NCI-H2107 treated with DMSO at 0.1 percent for 48 hours (cell line): ENCODE data around the gene ZNF217.
"Not testable (repeated sequence)": the region's sequence is repeated elsewhere in the genome, so short reads cannot be mapped to it uniquely, and the experiment has no call there.

ENCODE experiments used
- DNase-seq: peaks from one replicate; lab custom pipeline; 2025; ENCODE audit not compliant: unreplicated experiment; lab: John Stamatoyannopoulos, UW

The ZNF217 gene

GRCh38 chr20:53569606-53570307, 23.9 kb downstream of the ZNF217 start:
- DNase-seq: no peak

DNA sequence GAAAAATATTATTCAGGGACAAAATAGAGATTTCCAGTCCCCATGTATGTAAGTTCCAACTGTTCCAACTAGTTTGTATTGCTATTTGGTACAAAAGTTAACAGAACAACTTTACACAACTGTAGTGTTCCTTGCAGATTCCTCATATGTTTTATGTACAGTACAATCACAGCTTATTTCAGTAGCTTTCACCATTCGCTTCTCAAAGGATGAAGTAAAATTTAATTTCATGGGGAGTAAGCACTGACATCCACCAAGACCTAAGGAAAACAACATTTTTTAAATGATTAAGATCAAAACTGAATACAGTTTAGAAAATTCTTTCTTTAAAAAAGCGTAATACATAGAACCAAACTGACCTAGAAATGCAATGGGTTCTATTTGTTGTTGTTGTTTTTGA, 24.6 kb downstream of the ZNF217 start:
- no peak for DNase-seq

DNA sequence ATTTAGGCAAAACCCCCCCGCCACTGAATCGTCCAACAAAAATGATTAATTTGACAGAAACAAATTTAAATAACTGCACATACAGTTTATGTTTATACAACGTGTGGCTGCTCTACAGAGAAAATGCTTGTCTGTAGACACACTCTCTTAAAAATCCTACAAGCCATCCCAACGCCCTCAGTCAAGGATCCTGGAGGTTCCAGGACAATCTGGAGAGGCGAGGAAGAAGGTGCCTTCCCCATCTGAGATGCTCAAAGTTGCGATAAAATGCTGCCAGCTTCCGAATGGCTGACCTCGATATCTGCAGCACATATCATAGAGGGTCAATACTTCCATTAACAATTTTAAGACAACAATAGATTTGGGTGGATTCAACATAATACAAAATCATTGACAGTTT, 25.3 kb downstream of the ZNF217 start:
- DNase-seq: no peak

GRCh38 chr20:53567379-53567917, 26.2 kb downstream of the ZNF217 start:
- no peak for DNase-seq

DNA sequence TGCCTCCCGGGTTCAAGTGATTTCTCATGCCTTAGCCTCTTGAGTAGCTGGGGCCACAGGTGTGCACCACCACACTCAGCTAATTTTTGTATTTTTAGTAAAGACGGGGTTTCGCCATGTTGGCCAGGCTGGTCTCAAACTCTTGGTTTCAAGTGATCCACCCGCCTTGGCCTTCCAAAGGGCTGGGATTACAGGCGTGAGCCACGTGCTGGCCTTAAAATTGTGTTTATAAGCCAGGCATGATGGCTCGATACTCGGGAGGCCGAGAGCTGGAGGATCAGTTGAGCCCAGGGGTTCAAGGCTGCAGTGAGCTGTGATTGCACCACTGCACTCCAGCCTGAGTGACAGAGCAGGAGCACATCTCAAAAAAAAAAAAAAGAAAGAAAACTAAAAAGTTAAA, 27.0 kb downstream of the ZNF217 start:
- DNase-seq: not testable (repeated sequence)

DNA sequence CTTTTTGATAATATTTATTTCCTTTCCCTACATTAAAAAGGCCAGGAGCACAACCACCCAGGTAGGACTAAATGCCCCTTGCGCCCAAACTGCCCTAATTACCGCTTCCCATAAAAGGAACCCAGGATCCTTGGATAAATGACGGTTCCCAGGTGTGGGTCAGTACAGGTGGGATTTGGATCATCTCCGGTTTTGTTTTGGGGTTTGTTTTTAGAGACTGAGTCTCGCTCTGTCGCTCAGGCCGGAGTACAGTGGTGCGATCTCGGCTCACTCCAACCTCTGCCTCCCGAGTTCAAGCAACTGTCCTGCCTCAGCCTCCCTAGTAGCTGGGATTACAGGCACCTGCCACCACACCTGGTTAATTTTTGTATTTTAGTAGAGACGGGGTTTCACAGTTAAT, 28.4 kb downstream of the ZNF217 start:
- no peak for DNase-seq

- not testable (repeated sequence) for DNase-seq
Measured at GRCh38 chr20:53562104-53562764, 31.4 kb downstream of the ZNF217 start.

- DNase-seq: no peak
Measured at GRCh38 chr20:53561505-53561904, 32.1 kb downstream of the ZNF217 start.

DNA sequence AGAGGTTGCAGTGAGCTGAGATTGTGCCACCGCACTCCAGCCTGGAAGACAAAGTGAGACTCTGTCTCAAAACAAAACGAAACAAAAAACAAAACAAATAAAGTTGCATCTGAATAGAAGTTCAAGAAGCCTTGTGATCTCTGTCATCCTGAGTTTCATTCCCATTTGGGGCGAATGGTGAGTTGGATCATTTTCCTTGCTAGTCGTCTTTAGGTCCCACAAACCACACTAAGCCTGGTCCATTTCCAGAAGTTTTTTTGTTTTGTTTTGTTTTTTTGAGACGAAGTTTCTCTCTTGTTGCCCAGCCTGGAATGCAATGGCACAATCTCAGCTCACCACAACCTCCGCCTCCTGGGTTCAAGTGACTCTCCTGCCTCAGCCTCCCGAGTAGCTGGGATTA, 33.8 kb downstream of the ZNF217 start:
- no peak for DNase-seq

DNA sequence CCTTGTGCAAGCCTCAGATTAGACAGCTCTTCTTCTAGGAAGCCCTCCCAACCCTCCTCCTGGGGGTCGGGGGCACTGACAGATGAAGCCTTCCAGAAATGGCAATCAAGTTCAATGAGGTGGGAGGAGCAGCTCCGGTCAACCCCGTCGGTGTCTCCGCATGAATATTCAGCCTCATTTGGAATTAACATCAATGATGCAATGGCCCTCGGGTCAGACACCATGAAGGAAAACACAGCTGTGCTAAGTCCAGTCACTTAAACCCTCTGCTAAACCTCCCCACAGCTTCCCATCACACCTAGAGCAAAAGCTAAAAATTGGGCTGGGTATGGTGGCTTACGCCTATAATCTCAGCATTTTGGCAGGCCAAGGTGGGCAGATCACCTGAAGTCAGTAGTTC, 36.5 kb downstream of the ZNF217 start:
- no peak for DNase-seq

GRCh38 chr20:53556267-53556897, 37.3 kb downstream of the ZNF217 start:
- no peak for DNase-seq

- no peak for DNase-seq
Measured at GRCh38 chr20:53555816-53556215, 37.8 kb downstream of the ZNF217 start.

DNA sequence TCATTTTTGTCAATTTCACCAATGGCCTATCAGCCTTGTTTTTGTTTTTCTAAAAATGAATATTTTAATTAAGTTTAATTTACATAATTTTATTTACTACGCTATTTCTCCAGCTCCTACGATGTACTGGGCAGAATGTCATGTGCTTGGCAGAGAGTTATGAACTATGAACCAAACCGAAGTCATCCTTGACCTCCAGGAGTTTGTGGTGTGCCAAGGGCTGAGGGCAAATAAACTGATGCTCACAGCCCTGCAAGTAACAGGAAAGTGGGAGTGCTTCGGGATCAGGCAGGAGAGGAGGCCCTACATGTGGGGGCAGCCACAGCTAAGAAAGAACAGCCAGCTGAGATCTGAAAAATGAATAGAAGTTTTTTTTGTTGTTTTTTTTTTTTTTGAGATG, 38.6 kb downstream of the ZNF217 start:
- no peak for DNase-seq

- not testable (repeated sequence) for DNase-seq
Measured at GRCh38 chr20:53552572-53552893, 41.1 kb downstream of the ZNF217 start.

DNA sequence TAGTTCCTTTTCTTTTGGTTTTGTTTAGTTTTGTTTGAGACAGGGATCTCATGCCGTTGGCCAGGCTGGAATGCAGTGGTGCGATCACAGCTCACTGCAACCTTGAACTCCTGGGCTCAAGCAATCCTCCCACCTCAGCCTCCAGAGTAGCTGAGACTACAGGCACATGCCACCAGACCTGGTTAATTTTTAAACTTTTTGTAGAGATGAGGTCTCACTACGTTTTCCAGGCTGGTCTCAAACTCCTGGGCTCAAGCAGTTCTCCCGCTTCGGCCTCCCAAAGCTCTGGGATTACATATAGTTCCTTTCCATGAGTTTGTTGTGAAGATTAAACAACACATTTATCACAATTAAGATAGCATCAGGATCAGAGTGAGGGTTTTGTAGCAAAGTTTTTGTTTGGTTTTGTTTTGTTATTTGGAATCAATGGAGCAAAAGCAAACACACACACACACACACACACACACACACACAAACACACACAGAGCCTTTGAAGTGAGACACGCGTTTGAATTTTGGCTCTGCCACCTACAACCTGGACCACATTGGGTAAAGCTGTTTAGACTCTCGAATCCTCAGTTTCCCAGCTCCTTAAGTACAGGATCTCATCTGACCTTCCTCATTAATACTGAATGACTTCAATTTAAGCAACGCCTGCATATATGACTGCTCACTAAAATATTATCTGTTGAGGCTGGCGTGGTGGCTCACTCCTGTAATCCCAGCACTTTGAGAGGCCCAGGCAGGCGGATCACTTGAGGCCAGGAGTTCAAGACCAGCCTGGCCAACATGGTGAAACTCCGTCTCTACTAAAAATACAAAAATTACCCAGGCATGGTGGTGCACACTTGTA, 41.7 kb downstream of the ZNF217 start:
- not testable (repeated sequence) for DNase-seq

DNA sequence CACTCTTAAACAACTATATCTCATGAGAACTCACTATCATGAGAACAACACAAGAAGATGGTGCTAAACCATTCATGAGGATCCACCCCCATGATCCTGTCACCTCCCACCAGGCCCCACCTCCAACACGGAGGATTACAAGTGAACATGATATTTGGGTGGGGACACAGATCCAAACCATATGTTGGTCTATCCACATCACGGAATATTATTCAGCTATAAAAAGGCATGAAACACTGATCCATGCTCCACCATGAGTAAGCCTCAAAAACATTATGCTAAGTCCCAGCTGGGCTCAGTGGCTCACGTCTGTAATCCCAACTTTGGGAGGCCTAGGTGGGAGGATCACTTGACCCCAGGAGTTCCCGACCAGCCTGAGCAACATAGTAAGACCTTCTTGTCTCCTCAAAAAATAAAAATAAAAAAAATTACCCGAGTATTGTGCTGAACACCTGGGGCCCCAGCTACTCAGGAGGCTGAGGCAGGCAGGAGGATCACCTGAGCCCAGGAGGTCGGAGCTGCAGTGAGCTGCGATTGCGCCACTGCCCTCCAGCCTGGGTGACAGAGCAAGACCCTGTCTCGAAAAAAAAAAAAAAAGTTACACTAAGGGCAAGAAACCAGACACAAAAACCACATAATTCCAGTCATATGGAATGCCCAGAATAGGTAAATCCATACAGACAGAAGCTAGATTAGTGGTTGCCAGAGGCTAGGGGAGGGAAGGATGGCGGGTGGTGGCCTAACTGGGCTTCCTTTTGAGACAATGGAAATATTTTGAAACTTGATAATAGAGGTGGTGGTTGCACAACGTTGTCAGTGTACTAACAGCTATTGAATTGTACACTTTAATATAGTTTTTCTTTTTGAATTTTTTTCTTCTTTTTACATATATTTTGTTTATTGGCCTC, 43.1 kb downstream of the ZNF217 start:
- no peak for DNase-seq

DNA sequence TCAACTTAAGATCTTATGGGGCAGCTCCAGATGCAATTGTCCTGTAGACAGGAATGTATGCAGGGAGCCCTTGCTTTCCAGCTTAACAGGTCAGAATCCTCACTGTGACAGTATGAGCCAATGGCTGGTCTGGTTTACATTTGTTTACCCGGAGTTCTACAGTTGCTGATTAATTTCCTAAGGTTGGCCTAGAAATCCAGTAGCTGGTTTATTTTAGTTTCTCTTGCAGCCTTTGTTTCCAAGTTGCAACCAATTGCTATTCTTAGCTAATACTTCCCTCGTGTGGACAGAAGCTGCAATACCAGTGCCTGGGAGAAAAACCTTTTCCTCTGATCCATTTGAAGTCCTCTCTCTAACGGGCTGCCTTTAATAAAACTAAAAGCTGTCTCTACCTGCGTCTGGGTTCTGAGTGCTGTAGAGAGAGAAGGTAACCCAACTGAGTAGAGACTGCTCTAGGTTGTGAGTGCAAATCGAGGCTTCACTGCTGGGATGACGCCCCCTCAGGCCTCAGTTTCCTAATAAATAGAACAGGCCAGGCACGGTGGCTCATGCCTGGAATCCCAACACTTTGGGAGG, 45.9 kb downstream of the ZNF217 start:
- peak; percentile 78 for DNase-seq

DNA sequence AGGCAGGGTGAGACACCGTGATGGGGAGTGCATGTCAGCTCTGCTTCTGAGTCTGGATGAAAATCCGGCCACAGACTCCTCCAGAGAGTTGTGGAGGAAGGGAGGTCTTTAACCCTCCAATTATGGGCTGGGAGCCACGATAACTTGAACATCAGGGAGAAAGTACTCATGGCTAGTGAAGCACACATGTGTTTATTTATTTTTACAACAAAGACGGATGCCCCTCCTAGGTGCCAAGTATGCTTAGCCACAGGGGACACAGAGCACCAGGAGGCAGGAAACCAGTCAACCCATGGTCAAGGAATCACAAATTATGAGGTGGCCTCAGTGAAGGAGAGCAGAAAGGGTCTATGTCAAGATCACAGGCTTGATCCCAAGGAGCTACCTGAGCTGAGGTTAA, 54.1 kb downstream of the ZNF217 start:
- DNase-seq: no peak

DNA sequence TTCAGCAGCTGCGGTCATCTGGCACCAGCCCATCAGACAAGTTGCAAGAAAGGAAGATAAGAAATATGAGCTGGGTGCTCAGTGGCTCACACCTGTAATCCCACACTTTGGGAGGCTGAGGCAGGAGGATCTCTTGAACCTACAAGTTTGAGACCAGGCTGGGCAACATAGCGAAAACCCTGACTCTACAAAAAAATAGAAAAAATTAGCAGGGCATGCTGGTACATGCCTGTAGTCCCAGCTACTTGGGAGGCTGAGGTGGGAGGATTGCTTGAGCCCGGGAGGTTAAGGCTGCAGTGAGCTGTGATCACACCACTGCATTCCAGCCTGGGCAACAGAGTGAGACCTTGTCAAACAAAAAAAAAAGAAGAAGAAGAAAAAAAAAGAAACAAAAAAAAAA, 57.3 kb downstream of the ZNF217 start:
- DNase-seq: not testable (repeated sequence)

GRCh38 chr20:53535878-53536277, 57.8 kb downstream of the ZNF217 start:
- no peak for DNase-seq
